ENCODE results near the gene TSPAN18. TPM values are rescaled to one million over a fixed set of nuclear protein-coding genes. Genes with fewer than 3 reads are reported as not detected.

Gene TSPAN18
- total and polyA plus RNA-seq, 10 of the 15 experiments (the other 5 are each of a cell fraction or from before 2014, with no cell fraction given) = 0.02 to 0.77 (median 0.13) TPM; not detected in 1

- Histone ChIP-seq H3K27me3 (replicated peaks in 1 of 2; ENCODE audit: control insufficient read depth in 2 of 2, insufficient read depth in 2 of 2, low read length in 1 of 2) (peaks cover 0 to 3% of the 10 kb centered on the region in 2 experiments; a peak in 2 of 4 replicates), H2AFZ (ENCODE audit: control insufficient read depth, low read depth, low read length) (no peak overlapping the region), H3K4me1 (ENCODE audit: control insufficient read depth, insufficient read depth, low read length) (no peaks in the 10 kb centered on the region), H3K4me3 (no peak overlapping the region), H3K36me3 (ENCODE audit: control insufficient read depth in 2 of 2, insufficient read depth in 2 of 2, low read length in 1 of 2) (no peaks in the 10 kb centered on the region), H4K20me1 (ENCODE audit: control insufficient read depth, insufficient read depth) (no peaks in the 10 kb centered on the region), H3K27ac (ENCODE audit: control insufficient read depth, insufficient read depth) (no peak overlapping the region), H3K4me2 (ENCODE audit: control insufficient read depth, insufficient read depth) (no peak overlapping the region), H3K9ac (ENCODE audit: control insufficient read depth, insufficient read depth, low read length) (no peak overlapping the region), H3K9me3 (replicated peaks; ENCODE audit: control insufficient read depth, insufficient read depth, low read length) (no peaks in the 10 kb centered on the region), H3K79me2 (ENCODE audit: control insufficient read depth, insufficient read depth, low read length) (no peaks in the 10 kb centered on the region)
- SMC1A ChIA-PET (ENCODE audit: uncharacterized antibody, unreplicated experiment) = no interaction called here
- no peak for DNase-seq (ENCODE audit: low read depth, low spot score)
- TF ChIP-seq STAT3 (IDR thresholded peaks at IDR 0.05; ENCODE audit: low read depth, low read length) (no peak), ZBED1 (IDR thresholded peaks at IDR 0.05; ENCODE audit: borderline replicate concordance) (no peak), NR2C2 (IDR thresholded peaks at IDR 0.05; ENCODE audit: borderline replicate concordance, control insufficient read depth, insufficient read length, low read depth) (no peak), CREB1 (IDR thresholded peaks at IDR 0.05; ENCODE audit: low read depth) (no peak), ATF7 (IDR thresholded peaks at IDR 0.05; ENCODE audit: low read depth) (no peak), CHD2 (IDR thresholded peaks at IDR 0.05; ENCODE audit: borderline replicate concordance, low read depth, low read length) (no peak), HDAC6 (IDR thresholded peaks at IDR 0.05; ENCODE audit: unreplicated experiment) (no peak), ATF3 (IDR thresholded peaks at IDR 0.05; ENCODE audit: borderline replicate concordance, extremely low read depth, low read depth, low read length) (no peak), SMAD5 (IDR thresholded peaks at IDR 0.05; ENCODE audit: low read depth) (no peak), YBX1 (IDR thresholded peaks at IDR 0.05) (no peak), CBFB (IDR thresholded peaks at IDR 0.05; ENCODE audit: low read depth) (no peak), RUNX3 (IDR thresholded peaks at IDR 0.05; ENCODE audit: low read length) (no peak), EED (IDR thresholded peaks at IDR 0.05; ENCODE audit: low read depth) (no peak), DPF2 (IDR thresholded peaks at IDR 0.05) (no peak), BCL3 (IDR thresholded peaks at IDR 0.05; ENCODE audit: borderline replicate concordance, insufficient read depth, low read depth, low read length, poor library complexity, severe bottlenecking) (no peak), NR2C1 (IDR thresholded peaks at IDR 0.05) (no peak), ZSCAN29 (IDR thresholded peaks at IDR 0.05) (no peak), IKZF1 (conservative IDR thresholded peaks at IDR 0.05) (no peak), ELK1 (IDR thresholded peaks at IDR 0.05; ENCODE audit: low read depth, low read length) (no peak), ZNF384 (IDR thresholded peaks at IDR 0.05; ENCODE audit: borderline replicate concordance, low read depth, low read length) (no peak)
- in situ Hi-C loops (cut with MboI) = no loop called here
- FAIRE-seq = no peak
- CTCF ChIA-PET = no interaction called here
- 20% methylated on average over 5 of the region's 5 CpGs for WGBS (ENCODE audit: insufficient coverage, insufficient replicate concordance, low lambda C conversion rate, missing lambda C conversion rate)
- no TSS peak for BruUV-seq (replicated peaks)
- POLR2A ChIA-PET = no interaction called here
- ATAC-seq = no peak
- RAD21 ChIA-PET (ENCODE audit: unreplicated experiment) = no interaction called here
- intact Hi-C loops (cut with micrococcal nuclease; ENCODE audit: unreplicated experiment) = no loop called here
Observed at GRCh38 chr11:44906649-44907048, 179.9 kb downstream of the TSPAN18 start.
